HepG2 (cell line): ENCODE results near the gene ALDH1A1. TPM values are rescaled to one million over a fixed set of nuclear protein-coding genes. Genes with fewer than 3 reads are reported as not detected.
A peak's percentile ranks its signal among the peaks of the same experiment; 100 is the strongest.

Source experiments
- ATAC-seq: fragments of 200-7000 bp; cut with Tn5 transposase; 3 replicates; pipeline ENCODE4 v1.9.1; 2020; ENCODE audit warnings: mild to moderate bottlenecking, moderate library complexity
- BruUV-seq: library from RNA; stranded (reverse); fragments of 400-500 nt; replicated peaks from 2 replicates; lab custom pipeline; 2021; lab: Mats Ljungman, UMichigan
- CTCF ChIA-PET: fragments of 300-600 bp; formaldehyde crosslinking; extraction: SDS; loops from one replicate; lab custom pipeline; 2021; ENCODE audit warnings: low total read pairs, inconsistent platforms, low intra/inter-chr PET ratio; lab: Yijun Ruan, JAX
- POLR2A ChIA-PET: fragments of 350-600 bp; sonication (Branson Sonifier 250); formaldehyde crosslinking; loops from one replicate; lab custom pipeline; 2020; ENCODE audit warnings: antibody characterized with exemption, inconsistent platforms; lab: Yijun Ruan, JAX
- DNase-seq: peaks from one replicate; pipeline ENCODE4 v3.0.0-alpha.2; 2015; ENCODE audit warnings: low spot score
- FAIRE-seq: peaks from 3 replicates; lab custom pipeline; 2011; peaks lifted over from hg19 to GRCh38; lab: Jason Lieb, UNC
- H2AFZ ChIP-seq: one replicate; pipeline ENCODE4 v1.6.1; 2011; ENCODE audit warnings: low read length, inconsistent platforms
- H3K27ac ChIP-seq: fragments of 300-600 bp; 3 replicates; pipeline ENCODE4 v1.8.0; 2011; ENCODE audit warnings: mixed run types, mild to moderate bottlenecking, mixed read lengths, low read length, inconsistent platforms; ENCODE audit not compliant: insufficient read depth; ENCODE audit errors: extremely low read length
- H3K27me3 ChIP-seq, 2 experiments: fragments of 200-600 bp in 1 of 2; 2 replicates in 1 of 2; 3 replicates in 1 of 2; pipeline versions ENCODE4 v1.6.0 to v1.8.0; 2011; ENCODE audit warnings: low read length in 2 of 2, mild to moderate bottlenecking in 2 of 2, moderate library complexity in 2 of 2, inconsistent platforms in 1 of 2; ENCODE audit not compliant: insufficient read depth in 2 of 2, control insufficient read depth in 1 of 2
- H3K36me3 ChIP-seq, 2 experiments: fragments of 200-600 bp in 1 of 2; replicated peaks in 1 of 2; 2 replicates in 1 of 2; 3 replicates in 1 of 2; pipeline versions ENCODE4 v1.5.1 to v1.8.0; 2011; ENCODE audit warnings: low read length in 2 of 2, inconsistent platforms in 1 of 2; ENCODE audit not compliant: insufficient read depth in 2 of 2, control insufficient read depth in 1 of 2
- H3K4me1 ChIP-seq: 2 replicates; pipeline ENCODE4 v1.5.1; 2012; ENCODE audit warnings: low read length, inconsistent platforms; ENCODE audit not compliant: insufficient read depth
- H3K4me2 ChIP-seq: 2 replicates; pipeline ENCODE4 v1.6.0; 2011; ENCODE audit warnings: low read depth, low read length, inconsistent platforms
- H3K4me3 ChIP-seq, 3 experiments: fragments of 200-600 bp in 1 of 3; sonication (generic), shearing (Covaris generic) in 1 of 3; replicated peaks in 1 of 3; 2 replicates each; pipeline ENCODE4 v1.5.1; 2011 to 2016; ENCODE audit warnings: low read length in 3 of 3, inconsistent platforms in 2 of 3, low read depth in 2 of 3, mild to moderate bottlenecking in 2 of 3, control low read depth in 1 of 3, mixed read lengths in 1 of 3; ENCODE audit not compliant: insufficient read depth in 1 of 3
- H3K79me2 ChIP-seq: one replicate; pipeline ENCODE4 v1.6.1; 2011; ENCODE audit warnings: low read length, inconsistent platforms; ENCODE audit not compliant: insufficient read depth
- H3K9ac ChIP-seq: 2 replicates; pipeline ENCODE4 v1.6.0; 2011; ENCODE audit warnings: mild to moderate bottlenecking, low read depth, low read length, inconsistent platforms; ENCODE audit not compliant: insufficient read depth
- H3K9me3 ChIP-seq: 2 replicates; pipeline ENCODE4 v1.5.1; 2012; ENCODE audit warnings: mild to moderate bottlenecking, low read length
- H4K20me1 ChIP-seq: 2 replicates; pipeline ENCODE4 v1.6.0; 2011; ENCODE audit warnings: inconsistent platforms, mild to moderate bottlenecking, low read length, moderate library complexity; ENCODE audit not compliant: insufficient read depth
- MIER2 ChIP-seq: IDR thresholded peaks from 2 replicates; pipeline ENCODE4 v1.6.1; 2016; ENCODE audit warnings: missing biosample characterization, missing genetic modification reagents
- RAD21 ChIP-seq: fragments of 450-650 bp; formaldehyde crosslinking; IDR thresholded peaks from 2 replicates; pipeline ENCODE4 v1.5.0; 2020; ENCODE audit warnings: mild to moderate bottlenecking
- SMC3 ChIP-seq: IDR thresholded peaks from 2 replicates; pipeline ENCODE4 v1.6.1; 2011; ENCODE audit warnings: low read length, improper control_type of control experiment
- STAG1 ChIP-seq: sonication (generic); formaldehyde crosslinking; IDR thresholded peaks from 2 replicates; pipeline ENCODE4 v1.4.0; 2020; ENCODE audit warnings: missing genetic modification reagents
- ZNF652 ChIP-seq: IDR thresholded peaks from 2 replicates; pipeline ENCODE4 v1.6.1; 2016; ENCODE audit warnings: low read depth, borderline replicate concordance
- WGBS: methylation state at CpG from one replicate; pipeline ENCODE4 v1.1.6; 2017; ENCODE audit warnings: low lambda C conversion rate; 5-methylcytosine and 5-hydroxymethylcytosine counted together
- in situ Hi-C: cut with HindIII; loops from 2 replicates; pipeline ENCODE4 v1.10.0; 2017; ENCODE audit warnings: low pct_unique_long_range_greater_than_20kb; ENCODE audit not compliant: extremely low pct_ligation_motif_present
- intact Hi-C: fragments of 100-400 bp; cut with micrococcal nuclease; formaldehyde crosslinking; loops from one replicate; pipeline ENCODE4 v1.10.0; 2022; ENCODE audit not compliant: unreplicated experiment
- polyA plus RNA-seq, 8 experiments: library from polyadenylated mRNA; depleted of rRNA in 3 of 8; stranded (reverse) in 7 of 8; unstranded in 1 of 8; fragments of >200 nt; fragmentation: Illumina TruSeq in 4 of 8; extraction: Trizol in 4 of 8; gene quantifications; 2 replicates each; pipeline versions ENCODE4 v1.2.1 to v1.2.3, GENCODE V29; 2011 to 2016; ENCODE audit warnings: low read depth in 4 of 8, missing spikeins in 1 of 8, mixed read lengths in 1 of 8; ENCODE audit not compliant: insufficient read depth in 1 of 8
- total RNA-seq, 5 experiments: library from RNA; depleted of rRNA; stranded (reverse); fragments of >200 nt; fragmentation: Illumina TruSeq; extraction: Trizol; gene quantifications; 2 replicates each; pipeline ENCODE4 v1.2.3, GENCODE V29; 2016; ENCODE audit warnings: low read depth in 1 of 5
- TF ChIP-seq, protein P1 (sequence below): fragments of 450-650 bp; IDR thresholded peaks from 2 replicates; pipeline ENCODE4 v1.6.1; 2017; ENCODE audit warnings: mild to moderate bottlenecking
- TF ChIP-seq, protein P2 (sequence below): sonication (generic); formaldehyde crosslinking; IDR thresholded peaks from 2 replicates; pipeline ENCODE4 v1.5.0; 2020; ENCODE audit warnings: mild to moderate bottlenecking, missing genetic modification reagents, moderate library complexity
- TF ChIP-seq, protein P3 (sequence below): sonication (generic); formaldehyde crosslinking; IDR thresholded peaks from 2 replicates; pipeline ENCODE4 v1.5.0; 2020; ENCODE audit warnings: missing genetic modification reagents

Gene ALDH1A1
- total and polyA plus RNA-seq, 2 of the 13 experiments (the other 11 are each of a cell fraction or from before 2014, with no cell fraction given) = 88.2 to 439 TPM

DNA sequence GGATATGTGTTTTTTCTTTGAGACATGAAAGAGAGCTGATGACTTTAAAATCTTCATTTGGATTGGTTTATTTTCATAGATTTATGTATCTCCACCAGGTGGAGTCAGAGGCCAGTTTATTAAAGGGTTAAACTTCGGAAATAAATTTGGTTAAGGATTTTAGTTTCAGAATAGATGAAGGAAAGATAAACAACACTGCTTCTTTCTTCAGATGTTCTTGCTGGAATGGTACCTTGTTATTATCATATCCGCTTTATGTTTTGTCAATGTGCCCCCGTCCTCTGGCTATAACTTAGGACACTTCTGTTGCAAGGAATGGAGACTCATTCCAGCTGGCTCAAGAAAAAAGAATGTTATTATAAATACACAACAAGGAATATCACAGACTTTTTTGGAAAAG is 81.2 kb downstream of the ALDH1A1 start:
- peak; percentile 16 for DNase-seq
- no peak for FAIRE-seq
- Histone ChIP-seq H3K9me3 (no peaks in the 10 kb centered on the region), H3K27me3 (no peaks in the 10 kb centered on the region), H3K27ac (no peak overlapping the region), H3K9ac (no peak overlapping the region), H2AFZ (no peak overlapping the region), H3K4me3 (no peak overlapping the region), H3K4me1 (peaks cover 29% of the 10 kb centered on the region), H4K20me1 (no peaks in the 10 kb centered on the region), H3K79me2 (no peaks in the 10 kb centered on the region), H3K36me3 (no peaks in the 10 kb centered on the region), H3K4me2 (no peak overlapping the region)
- no TSS peak for BruUV-seq
- in situ Hi-C loops = no loop called here
- TF ChIP-seq, protein P1, sequence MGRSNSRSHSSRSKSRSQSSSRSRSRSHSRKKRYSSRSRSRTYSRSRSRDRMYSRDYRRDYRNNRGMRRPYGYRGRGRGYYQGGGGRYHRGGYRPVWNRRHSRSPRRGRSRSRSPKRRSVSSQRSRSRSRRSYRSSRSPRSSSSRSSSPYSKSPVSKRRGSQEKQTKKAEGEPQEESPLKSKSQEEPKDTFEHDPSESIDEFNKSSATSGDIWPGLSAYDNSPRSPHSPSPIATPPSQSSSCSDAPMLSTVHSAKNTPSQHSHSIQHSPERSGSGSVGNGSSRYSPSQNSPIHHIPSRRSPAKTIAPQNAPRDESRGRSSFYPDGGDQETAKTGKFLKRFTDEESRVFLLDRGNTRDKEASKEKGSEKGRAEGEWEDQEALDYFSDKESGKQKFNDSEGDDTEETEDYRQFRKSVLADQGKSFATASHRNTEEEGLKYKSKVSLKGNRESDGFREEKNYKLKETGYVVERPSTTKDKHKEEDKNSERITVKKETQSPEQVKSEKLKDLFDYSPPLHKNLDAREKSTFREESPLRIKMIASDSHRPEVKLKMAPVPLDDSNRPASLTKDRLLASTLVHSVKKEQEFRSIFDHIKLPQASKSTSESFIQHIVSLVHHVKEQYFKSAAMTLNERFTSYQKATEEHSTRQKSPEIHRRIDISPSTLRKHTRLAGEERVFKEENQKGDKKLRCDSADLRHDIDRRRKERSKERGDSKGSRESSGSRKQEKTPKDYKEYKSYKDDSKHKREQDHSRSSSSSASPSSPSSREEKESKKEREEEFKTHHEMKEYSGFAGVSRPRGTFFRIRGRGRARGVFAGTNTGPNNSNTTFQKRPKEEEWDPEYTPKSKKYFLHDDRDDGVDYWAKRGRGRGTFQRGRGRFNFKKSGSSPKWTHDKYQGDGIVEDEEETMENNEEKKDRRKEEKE = no peak
- TF ChIP-seq SMC3 (peak; percentile 55), STAG1 (CRISPR knock-in tag) (peak; percentile 80), RAD21 (peak; percentile 25; the same call in 1 of the 2 replicates), MIER2 (CRISPR knock-in tag) (no peak), ZNF652 (CRISPR knock-in tag) (peak; percentile 92)
- TF ChIP-seq, protein P2, sequence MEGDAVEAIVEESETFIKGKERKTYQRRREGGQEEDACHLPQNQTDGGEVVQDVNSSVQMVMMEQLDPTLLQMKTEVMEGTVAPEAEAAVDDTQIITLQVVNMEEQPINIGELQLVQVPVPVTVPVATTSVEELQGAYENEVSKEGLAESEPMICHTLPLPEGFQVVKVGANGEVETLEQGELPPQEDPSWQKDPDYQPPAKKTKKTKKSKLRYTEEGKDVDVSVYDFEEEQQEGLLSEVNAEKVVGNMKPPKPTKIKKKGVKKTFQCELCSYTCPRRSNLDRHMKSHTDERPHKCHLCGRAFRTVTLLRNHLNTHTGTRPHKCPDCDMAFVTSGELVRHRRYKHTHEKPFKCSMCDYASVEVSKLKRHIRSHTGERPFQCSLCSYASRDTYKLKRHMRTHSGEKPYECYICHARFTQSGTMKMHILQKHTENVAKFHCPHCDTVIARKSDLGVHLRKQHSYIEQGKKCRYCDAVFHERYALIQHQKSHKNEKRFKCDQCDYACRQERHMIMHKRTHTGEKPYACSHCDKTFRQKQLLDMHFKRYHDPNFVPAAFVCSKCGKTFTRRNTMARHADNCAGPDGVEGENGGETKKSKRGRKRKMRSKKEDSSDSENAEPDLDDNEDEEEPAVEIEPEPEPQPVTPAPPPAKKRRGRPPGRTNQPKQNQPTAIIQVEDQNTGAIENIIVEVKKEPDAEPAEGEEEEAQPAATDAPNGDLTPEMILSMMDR (CRISPR knock-in tag) = peak; percentile 60
- TF ChIP-seq, protein P3, sequence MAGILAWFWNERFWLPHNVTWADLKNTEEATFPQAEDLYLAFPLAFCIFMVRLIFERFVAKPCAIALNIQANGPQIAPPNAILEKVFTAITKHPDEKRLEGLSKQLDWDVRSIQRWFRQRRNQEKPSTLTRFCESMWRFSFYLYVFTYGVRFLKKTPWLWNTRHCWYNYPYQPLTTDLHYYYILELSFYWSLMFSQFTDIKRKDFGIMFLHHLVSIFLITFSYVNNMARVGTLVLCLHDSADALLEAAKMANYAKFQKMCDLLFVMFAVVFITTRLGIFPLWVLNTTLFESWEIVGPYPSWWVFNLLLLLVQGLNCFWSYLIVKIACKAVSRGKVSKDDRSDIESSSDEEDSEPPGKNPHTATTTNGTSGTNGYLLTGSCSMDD (CRISPR knock-in tag) = no peak
- ChIA-PET POLR2A (interaction anchor here (0.6 to 1.2 kb wide), 2 partner anchors 14 to 15 kb away, joined by 3 read pairs; no protein-coding TSS in a partner anchor), CTCF (interaction anchor here (1.1 to 2.3 kb wide), 3 partner anchors 151 to 211 kb away, joined by 3 to 18 read pairs (median 16); no protein-coding TSS in a partner anchor)
- 53% methylated on average over 3 of the region's 3 CpGs for WGBS
- no peak for ATAC-seq
- intact Hi-C loops = loop anchor here (1.0 kb wide), 1 partner anchor 211 kb away; no protein-coding TSS in a partner anchor
